K562 (cell line): ENCODE data around the gene HOXB1. TPM values are rescaled to one million over a fixed set of nuclear protein-coding genes. Genes with fewer than 3 reads are reported as not detected.

Experiments used
- CHD2 ChIP-seq: IDR thresholded peaks from 2 replicates; pipeline ENCODE4 v1.6.1; 2011; ENCODE audit warnings: low read depth, low read length
- ELF2 ChIP-seq: fragments of 250-450 bp; sonication (Bioruptor Pico); IDR thresholded peaks from 2 replicates; pipeline ENCODE4 v1.5.0; 2021; ENCODE audit warnings: mild to moderate bottlenecking
- ERF ChIP-seq: fragments of 450-650 bp; formaldehyde crosslinking; IDR thresholded peaks from 2 replicates; pipeline ENCODE4 v1.4.0; 2020; ENCODE audit warnings: mild to moderate bottlenecking, mixed read lengths
- GTF2A2 ChIP-seq: IDR thresholded peaks from 2 replicates; pipeline ENCODE4 v1.6.1; 2016; ENCODE audit warnings: mild to moderate bottlenecking, missing genetic modification characterization, missing compliant biosample characterization
- KDM4B ChIP-seq, 2 experiments: fragments of 450-650 bp in 1 of 2; sonication (generic) in 1 of 2; IDR thresholded peaks; 2 replicates each; pipeline ENCODE4 v1.6.1; 2016 to 2017; ENCODE audit warnings: borderline replicate concordance in 2 of 2, antibody characterized with exemption in 1 of 2, low read depth in 1 of 2, mild to moderate bottlenecking in 1 of 2
- RBFOX2 ChIP-seq: fragments of 200-400 bp; formaldehyde crosslinking; IDR thresholded peaks from 2 replicates; pipeline ENCODE4 v1.6.1; 2017; ENCODE audit warnings: low read depth, mild to moderate bottlenecking, low read length, moderate library complexity
- TAF7 ChIP-seq: fragments of 450-650 bp; IDR thresholded peaks from 2 replicates; pipeline ENCODE4 v1.6.1; 2016; ENCODE audit warnings: missing genetic modification characterization, missing compliant biosample characterization
- ZNF212 ChIP-seq: fragments of 450-650 bp; formaldehyde crosslinking; IDR thresholded peaks from 2 replicates; pipeline ENCODE4 v1.4.0; 2020; ENCODE audit warnings: mild to moderate bottlenecking
- polyA plus RNA-seq, 8 experiments: library from polyadenylated mRNA; depleted of rRNA in 4 of 8; stranded (reverse) in 5 of 8; unstranded in 3 of 8; fragments of >200 nt; fragmentation: Nextera tagmentation in 2 of 8; fragmentation: Illumina TruSeq in 1 of 8; extraction: Ambion mirVana in 2 of 8; extraction: Trizol in 1 of 8; gene quantifications; 2 replicates each; pipeline versions ENCODE4 v1.2.1 to v1.2.3, GENCODE V29; 2011 to 2014; ENCODE audit warnings: inconsistent platforms in 1 of 8, missing spikeins in 1 of 8
- total RNA-seq, 7 experiments: library from RNA; depleted of rRNA in 6 of 7; stranded (reverse); fragments of >200 nt in 6 of 7; fragmentation: Illumina TruSeq in 2 of 7; extraction: Trizol in 2 of 7; gene quantifications; 2 replicates each; pipeline versions ENCODE4 v1.2.1 to v1.2.3, GENCODE V29; 2011 to 2021; ENCODE audit warnings: low replicate concordance in 1 of 7
- TF ChIP-seq, protein P1 (sequence below): fragments of 450-650 bp; IDR thresholded peaks from 2 replicates; pipeline ENCODE4 v1.6.1; 2016; ENCODE audit warnings: mild to moderate bottlenecking, moderate library complexity
- TF ChIP-seq, protein P2 (sequence below), 2 experiments: fragments of 450-650 bp in 1 of 2; sonication (generic) in 1 of 2; formaldehyde crosslinking in 1 of 2; IDR thresholded peaks in 1 of 2; conservative IDR thresholded peaks in 1 of 2; 2 replicates each; pipeline versions ENCODE4 v1.6.1 to v1.8.1; 2016 to 2023; ENCODE audit warnings: mild to moderate bottlenecking in 2 of 2, moderate library complexity in 2 of 2, inconsistent platforms in 1 of 2, missing genetic modification reagents in 1 of 2

HOXB1 gene
- total and polyA plus RNA-seq, 9 of the 15 experiments (the other 6 are each of a cell fraction or from before 2014, with no cell fraction given): 0.04 TPM; not detected in 8

DNA sequence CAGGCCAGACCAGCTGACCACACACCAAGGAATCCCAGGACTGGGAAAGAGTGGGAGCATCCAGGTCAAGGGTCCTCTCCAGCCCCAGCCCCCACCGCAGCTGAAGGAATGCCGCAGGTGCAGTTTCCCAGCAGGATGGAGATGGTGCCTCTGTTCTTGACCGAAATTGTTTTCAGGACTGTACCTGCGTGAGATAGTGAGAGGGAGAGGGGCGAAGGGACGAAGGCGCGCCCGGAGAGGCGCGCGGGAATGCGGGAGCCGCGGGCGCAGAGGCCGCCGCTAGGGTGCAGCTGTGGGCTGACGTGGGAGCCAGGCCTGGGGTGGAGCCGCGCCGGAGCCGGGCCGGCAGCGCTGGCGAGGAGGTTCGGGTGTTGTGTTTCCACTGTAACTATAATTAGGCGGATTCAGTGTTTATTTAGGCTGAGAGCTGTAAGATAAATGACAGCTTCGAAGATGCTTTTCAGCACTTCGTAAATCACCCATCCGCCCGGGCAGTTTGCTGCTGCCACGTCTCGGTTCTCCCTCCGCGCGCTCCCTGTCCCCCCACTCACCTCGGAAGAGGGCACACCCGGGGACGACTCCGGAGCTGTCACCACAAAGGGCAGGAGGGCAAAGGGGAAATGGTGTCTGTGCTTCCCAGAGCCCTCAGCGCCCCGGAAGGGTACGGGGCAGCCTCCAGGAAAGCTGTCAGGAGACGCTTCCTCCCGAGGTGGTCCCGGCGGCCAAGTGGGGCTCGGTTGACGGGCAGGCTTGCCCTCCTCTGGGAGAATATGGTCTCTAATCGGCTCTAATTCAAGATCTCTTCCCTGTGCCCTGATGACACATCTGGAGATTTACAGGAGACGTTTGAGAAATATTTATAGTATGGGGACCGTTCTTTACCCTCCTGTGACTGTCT is 38.2 kb downstream of the HOXB1 start (continued):
- TF ChIP-seq, protein P1, sequence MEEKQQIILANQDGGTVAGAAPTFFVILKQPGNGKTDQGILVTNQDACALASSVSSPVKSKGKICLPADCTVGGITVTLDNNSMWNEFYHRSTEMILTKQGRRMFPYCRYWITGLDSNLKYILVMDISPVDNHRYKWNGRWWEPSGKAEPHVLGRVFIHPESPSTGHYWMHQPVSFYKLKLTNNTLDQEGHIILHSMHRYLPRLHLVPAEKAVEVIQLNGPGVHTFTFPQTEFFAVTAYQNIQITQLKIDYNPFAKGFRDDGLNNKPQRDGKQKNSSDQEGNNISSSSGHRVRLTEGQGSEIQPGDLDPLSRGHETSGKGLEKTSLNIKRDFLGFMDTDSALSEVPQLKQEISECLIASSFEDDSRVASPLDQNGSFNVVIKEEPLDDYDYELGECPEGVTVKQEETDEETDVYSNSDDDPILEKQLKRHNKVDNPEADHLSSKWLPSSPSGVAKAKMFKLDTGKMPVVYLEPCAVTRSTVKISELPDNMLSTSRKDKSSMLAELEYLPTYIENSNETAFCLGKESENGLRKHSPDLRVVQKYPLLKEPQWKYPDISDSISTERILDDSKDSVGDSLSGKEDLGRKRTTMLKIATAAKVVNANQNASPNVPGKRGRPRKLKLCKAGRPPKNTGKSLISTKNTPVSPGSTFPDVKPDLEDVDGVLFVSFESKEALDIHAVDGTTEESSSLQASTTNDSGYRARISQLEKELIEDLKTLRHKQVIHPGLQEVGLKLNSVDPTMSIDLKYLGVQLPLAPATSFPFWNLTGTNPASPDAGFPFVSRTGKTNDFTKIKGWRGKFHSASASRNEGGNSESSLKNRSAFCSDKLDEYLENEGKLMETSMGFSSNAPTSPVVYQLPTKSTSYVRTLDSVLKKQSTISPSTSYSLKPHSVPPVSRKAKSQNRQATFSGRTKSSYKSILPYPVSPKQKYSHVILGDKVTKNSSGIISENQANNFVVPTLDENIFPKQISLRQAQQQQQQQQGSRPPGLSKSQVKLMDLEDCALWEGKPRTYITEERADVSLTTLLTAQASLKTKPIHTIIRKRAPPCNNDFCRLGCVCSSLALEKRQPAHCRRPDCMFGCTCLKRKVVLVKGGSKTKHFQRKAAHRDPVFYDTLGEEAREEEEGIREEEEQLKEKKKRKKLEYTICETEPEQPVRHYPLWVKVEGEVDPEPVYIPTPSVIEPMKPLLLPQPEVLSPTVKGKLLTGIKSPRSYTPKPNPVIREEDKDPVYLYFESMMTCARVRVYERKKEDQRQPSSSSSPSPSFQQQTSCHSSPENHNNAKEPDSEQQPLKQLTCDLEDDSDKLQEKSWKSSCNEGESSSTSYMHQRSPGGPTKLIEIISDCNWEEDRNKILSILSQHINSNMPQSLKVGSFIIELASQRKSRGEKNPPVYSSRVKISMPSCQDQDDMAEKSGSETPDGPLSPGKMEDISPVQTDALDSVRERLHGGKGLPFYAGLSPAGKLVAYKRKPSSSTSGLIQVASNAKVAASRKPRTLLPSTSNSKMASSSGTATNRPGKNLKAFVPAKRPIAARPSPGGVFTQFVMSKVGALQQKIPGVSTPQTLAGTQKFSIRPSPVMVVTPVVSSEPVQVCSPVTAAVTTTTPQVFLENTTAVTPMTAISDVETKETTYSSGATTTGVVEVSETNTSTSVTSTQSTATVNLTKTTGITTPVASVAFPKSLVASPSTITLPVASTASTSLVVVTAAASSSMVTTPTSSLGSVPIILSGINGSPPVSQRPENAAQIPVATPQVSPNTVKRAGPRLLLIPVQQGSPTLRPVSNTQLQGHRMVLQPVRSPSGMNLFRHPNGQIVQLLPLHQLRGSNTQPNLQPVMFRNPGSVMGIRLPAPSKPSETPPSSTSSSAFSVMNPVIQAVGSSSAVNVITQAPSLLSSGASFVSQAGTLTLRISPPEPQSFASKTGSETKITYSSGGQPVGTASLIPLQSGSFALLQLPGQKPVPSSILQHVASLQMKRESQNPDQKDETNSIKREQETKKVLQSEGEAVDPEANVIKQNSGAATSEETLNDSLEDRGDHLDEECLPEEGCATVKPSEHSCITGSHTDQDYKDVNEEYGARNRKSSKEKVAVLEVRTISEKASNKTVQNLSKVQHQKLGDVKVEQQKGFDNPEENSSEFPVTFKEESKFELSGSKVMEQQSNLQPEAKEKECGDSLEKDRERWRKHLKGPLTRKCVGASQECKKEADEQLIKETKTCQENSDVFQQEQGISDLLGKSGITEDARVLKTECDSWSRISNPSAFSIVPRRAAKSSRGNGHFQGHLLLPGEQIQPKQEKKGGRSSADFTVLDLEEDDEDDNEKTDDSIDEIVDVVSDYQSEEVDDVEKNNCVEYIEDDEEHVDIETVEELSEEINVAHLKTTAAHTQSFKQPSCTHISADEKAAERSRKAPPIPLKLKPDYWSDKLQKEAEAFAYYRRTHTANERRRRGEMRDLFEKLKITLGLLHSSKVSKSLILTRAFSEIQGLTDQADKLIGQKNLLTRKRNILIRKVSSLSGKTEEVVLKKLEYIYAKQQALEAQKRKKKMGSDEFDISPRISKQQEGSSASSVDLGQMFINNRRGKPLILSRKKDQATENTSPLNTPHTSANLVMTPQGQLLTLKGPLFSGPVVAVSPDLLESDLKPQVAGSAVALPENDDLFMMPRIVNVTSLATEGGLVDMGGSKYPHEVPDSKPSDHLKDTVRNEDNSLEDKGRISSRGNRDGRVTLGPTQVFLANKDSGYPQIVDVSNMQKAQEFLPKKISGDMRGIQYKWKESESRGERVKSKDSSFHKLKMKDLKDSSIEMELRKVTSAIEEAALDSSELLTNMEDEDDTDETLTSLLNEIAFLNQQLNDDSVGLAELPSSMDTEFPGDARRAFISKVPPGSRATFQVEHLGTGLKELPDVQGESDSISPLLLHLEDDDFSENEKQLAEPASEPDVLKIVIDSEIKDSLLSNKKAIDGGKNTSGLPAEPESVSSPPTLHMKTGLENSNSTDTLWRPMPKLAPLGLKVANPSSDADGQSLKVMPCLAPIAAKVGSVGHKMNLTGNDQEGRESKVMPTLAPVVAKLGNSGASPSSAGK: peak; percentile 55
- TF ChIP-seq CHD2: no peak
- TF ChIP-seq GTF2A2: no peak
- TF ChIP-seq ERF (CRISPR knock-in tag): peak; percentile 73; the same call in 1 of the 2 replicates
- TF ChIP-seq KDM4B (IDR thresholded peaks at IDR 0.05; ENCODE audit: borderline replicate concordance in 2 of 2, low read depth in 1 of 2): peak in 1 of 2 experiments; percentile 68; a peak in 1 of 4 replicates
- TF ChIP-seq ELF2 (CRISPR knock-in tag): no peak
- no peak for TF ChIP-seq ZNF212 (CRISPR knock-in tag)
- no peak for TF ChIP-seq TAF7 (tag)
- peak; percentile 88 for TF ChIP-seq RBFOX2
- TF ChIP-seq, protein P2, sequence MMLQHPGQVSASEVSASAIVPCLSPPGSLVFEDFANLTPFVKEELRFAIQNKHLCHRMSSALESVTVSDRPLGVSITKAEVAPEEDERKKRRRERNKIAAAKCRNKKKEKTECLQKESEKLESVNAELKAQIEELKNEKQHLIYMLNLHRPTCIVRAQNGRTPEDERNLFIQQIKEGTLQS (IDR thresholded peaks at IDR 0.05): no peak
- TF ChIP-seq, protein P2 (CRISPR knock-in tag; conservative IDR thresholded peaks at IDR 0.05): no peak; the same call in 1 of the 2 replicates
